GM10847 (cell line): ENCODE data around the gene FBXL7.

Experiments used
- POLR2A ChIP-seq: IDR thresholded peaks from 2 replicates; pipeline ENCODE4 v1.6.1; 2011; ENCODE audit not compliant: insufficient read length; ENCODE audit errors: extremely low read depth

The FBXL7 gene

DNA sequence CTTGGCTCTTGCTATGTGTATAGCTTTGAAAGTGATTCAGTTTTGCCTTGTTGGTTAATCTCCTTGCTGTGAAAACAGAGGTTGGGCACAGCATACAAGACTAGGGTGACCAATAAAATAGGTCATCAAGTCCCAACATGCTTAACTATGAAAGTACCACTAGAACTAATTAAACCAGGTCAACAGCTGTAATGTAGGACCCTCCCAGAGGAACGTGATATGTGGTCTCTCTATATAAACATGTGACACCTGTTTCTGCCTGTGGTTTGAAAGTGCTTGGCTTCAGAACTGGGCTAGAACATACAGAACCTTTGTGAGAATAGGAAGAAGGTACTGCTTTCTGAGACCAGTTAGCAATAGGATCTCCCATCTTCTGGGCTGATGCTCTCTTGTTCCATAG lies 297.1 kb downstream of the FBXL7 start:
- TF ChIP-seq POLR2A, result no peak

DNA sequence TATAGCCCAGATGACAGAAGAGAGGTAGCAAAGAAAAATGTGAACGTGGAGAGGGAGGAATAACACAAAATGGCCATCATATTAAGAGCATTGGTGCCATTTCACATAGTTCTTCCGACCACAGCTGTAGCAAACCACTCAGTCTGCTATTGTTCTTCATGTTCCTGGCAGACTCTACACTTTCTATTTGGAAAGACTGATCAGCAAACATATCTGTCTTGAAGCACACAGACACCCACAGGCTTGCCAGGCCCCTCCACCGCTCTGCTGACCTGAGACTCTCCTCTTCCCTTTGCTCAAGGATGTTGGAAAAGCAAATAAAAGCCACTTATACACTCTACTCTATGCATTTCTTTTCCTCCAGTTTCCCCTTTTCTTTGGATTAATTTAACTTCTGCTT lies 298.0 kb downstream of the FBXL7 start:
- no peak for TF ChIP-seq POLR2A

DNA sequence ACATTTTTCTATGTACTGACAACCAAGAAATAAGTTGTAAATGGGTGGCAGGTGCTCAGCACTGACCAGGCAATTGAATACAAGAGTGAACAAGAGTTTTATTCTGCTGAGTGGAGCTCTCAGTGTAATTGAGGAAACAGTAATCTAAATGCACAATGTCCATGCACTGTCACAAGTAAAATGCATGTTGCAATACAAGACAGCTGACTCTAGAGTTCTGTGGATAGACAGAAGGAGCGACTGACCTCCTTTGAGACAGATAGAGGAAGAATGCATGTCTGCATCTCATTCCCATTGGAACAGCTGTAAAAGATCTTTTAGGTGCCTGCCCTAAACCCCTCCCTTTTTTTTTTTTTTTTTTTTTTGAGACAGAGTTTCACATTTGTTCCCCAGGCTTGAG lies 299.0 kb downstream of the FBXL7 start:
- no peak for TF ChIP-seq POLR2A

DNA sequence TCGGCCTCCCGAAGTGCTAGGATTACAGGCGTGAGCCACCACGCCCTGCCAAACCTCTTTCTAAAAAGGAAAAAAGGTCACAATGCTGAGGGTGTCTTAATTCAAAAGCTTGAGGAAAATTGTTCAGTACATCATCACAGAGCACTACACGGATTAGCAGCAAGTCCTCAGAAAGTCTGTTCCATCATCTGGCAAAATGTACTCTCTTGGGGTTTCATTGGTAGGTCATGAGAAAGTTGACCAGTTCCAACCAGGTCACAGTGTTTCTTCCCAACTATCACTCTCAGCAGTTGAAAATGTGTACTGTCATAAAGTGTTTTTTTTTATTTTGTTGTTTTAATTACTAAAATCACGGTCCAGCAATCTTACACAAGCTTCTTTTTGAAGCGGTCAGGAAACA lies 299.6 kb downstream of the FBXL7 start:
- no peak for TF ChIP-seq POLR2A

DNA sequence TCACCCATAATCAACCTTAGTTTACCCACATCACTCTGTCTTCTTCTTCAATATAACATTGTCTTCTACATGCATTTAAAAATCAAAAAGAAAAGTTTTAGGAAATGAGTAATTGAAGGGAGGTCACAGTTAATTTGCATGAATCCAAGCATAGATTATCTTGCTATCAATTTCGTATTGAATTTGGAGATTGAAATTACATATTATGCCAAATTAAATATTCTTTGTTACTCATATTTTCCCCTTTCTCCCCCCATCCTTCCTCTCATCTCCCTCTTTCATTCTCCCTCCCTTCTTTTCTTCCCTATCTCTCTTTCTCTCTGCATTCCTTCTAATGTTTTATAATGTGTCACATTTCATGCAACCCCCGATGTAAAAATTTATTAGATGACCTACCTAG lies 303.3 kb downstream of the FBXL7 start:
- TF ChIP-seq POLR2A, result no peak

DNA sequence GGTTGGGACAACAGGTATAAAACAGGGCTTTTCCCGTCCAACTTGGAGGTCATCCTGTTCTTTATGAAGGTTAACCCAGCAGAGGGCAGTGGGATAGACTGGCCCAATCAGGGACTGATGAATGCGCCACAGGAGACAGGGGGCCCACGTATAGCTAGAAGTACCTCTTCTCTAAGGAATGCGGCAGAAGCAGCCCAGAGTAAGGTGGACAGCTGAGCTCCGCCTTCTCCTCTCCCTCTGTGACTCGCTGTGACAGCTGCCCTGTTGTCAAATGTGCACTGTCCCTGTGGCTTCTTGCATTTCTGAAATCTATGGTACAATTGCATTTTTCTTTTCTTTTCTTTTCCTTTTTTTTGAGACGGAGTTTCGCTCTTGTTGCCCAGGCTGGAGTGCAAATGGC lies 306.6 kb downstream of the FBXL7 start:
- TF ChIP-seq POLR2A, result no peak

DNA sequence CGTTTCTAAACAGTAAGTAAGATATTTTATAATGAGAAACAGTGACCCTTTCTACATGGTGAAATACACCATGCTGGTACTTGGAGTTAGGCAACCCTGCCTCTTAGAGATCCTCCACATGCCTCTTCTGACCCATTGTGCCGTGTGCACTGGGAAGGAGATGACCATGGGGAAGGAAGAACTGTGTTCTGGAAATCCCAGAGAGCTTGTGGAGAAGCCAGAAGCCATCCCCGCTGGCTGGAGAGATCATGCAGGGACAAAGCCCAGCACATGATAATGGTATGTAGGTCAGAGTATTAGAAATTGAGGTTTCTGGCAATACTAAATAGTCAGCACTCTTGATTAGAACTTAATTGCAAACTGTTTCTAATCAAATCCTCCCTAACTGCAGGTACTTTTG lies 307.3 kb downstream of the FBXL7 start:
- no peak for TF ChIP-seq POLR2A

DNA sequence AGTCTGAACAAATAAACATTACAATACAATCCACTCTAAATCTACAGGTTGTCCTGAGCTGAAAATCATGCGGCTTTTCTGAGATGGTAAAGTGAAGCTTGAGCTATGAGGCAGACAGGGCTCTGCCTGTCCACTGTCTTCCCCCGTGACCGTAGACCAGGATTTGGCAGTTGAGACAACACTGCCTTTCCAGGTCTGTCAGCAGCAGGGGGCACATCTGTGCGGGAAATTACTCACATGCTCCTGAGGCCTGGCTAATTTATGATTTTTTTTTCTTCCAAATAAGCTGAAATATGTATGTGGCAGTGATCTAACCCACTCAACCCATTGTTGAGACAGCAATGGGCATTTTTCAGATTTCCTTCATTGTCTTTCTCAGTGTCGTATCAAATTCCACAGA lies 307.9 kb downstream of the FBXL7 start:
- no peak for TF ChIP-seq POLR2A

DNA sequence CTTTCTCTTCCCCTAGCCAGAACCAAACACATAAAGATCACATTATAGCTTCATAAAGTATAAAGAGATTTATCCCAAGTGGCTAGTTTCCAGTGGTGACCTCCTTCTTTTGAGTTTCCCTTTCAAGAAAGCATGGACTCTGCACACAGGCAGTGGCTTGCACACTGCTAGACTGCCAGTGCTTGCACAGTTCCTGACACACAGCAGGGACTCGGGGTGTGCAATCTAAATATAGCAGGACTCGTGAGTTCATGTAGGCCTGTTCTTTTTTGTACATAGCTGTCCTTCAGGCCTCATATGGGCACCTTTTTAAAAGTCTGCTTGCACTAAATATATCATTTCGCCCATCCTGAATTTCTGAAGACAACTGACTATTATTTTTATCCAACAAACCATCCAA lies 308.6 kb downstream of the FBXL7 start:
- no peak for TF ChIP-seq POLR2A

DNA sequence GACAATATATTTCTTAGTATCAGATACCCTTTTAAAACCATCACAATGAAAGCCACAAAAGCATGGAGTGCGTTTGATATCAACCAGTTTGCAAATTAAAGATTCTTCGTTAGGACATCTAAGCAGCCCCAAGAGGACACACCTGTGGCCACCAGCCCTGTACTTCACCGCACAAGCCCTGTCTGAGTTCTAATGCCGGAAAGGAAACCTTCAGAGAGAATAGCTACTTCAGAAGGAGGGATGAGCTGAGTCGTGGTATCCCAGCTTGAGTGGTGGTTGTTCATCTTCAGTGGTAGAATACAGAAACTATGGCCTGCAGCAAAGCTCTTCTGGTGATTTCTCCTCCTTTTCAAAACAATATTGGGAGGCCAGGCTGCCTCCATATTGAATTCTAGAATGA lies 319.6 kb downstream of the FBXL7 start:
- TF ChIP-seq POLR2A, result no peak

DNA sequence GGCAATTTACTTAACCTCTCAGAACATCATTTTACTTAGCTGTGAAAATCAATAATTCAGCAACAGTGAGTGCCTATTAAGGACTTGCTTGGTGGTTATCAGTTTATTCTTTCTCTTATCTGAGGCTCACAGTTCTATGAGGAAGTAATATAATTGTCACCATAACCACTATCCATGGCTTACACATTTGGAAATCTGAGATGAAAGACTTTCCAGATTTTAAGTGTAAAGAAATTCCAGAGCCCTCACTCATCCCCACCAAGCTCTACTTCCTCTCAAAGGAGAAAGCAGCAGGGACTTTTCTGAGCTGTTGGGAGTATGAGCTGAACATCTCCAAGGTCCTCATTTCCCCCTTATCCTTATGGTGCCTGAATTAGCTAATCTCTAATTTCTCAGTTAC lies 321.5 kb downstream of the FBXL7 start:
- TF ChIP-seq POLR2A, result no peak

DNA sequence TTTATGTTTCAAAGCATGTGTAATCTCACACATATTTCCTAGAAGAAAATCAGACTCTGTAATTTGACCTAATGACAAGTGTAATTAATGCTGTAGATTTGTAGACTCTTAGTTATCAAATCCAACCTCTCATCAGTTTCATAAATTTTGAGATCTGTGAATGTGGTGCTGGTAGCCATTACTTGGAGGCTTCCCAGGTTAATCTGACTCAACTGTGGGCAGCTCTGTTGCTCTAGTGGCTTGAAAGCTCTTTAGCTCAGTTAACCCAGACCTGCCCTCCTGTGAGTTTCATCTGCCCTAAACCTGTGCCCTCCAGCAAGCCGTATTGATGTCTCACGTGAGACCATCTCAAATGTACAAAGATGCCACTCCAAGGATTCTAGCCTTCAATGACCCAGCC lies 323.4 kb downstream of the FBXL7 start:
- no peak for TF ChIP-seq POLR2A

DNA sequence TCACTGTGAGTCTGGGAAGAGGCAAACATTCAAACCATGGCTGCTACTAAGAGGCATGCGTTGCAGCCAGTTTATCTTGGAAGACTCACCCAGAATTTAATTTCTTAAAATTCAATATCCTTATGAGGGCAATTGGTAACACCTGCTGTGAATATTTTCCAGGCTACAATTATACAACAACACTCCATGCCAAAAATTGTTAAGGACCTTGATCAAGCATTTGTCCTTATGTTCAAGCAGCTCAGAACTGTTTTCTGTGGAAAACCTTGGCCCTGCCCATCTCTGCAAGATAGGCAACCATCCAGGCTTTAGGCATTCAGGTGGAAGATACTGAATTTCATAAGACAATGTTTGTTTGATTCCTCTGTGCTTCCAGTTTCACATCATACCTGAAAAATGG lies 327.8 kb downstream of the FBXL7 start:
- TF ChIP-seq POLR2A, result no peak

DNA sequence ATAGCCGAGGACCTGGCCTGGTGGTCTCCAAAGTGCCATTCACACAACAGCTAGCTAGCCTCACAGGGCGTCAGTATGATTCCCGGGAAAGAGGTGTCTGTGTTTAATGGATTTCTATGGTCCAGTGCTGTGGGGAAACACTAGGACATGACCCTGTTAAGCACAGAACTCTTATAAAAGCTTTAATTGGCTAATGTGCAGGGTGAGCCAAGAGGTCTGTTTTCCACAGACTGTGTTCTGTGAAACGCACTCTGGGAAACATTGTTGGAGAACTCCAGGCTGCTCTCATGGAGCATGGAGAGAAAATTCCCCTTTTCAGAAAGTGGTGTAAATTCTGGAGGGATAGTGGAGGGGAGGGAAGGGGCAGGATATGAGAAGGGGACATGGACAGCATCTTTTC lies 331.4 kb downstream of the FBXL7 start:
- TF ChIP-seq POLR2A, result no peak

DNA sequence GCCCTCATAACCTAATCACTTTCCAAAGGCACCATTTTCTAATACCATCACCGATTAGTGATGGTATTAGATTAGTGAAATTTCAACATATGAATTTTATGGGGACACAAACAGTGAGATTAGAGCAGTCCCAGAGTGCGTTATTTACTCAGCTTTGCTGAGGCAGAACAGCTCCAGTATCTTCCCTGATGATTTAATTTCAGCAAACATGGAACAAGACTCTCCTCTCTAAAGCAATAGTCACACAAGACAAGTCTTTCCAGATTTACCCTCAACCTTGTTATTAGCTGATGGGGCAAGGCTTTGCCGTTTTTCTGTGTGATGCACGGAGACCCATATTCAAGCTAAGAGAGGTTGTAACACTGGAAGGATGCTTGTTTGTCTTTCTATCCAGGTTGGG lies 333.4 kb downstream of the FBXL7 start:
- TF ChIP-seq POLR2A, result no peak

DNA sequence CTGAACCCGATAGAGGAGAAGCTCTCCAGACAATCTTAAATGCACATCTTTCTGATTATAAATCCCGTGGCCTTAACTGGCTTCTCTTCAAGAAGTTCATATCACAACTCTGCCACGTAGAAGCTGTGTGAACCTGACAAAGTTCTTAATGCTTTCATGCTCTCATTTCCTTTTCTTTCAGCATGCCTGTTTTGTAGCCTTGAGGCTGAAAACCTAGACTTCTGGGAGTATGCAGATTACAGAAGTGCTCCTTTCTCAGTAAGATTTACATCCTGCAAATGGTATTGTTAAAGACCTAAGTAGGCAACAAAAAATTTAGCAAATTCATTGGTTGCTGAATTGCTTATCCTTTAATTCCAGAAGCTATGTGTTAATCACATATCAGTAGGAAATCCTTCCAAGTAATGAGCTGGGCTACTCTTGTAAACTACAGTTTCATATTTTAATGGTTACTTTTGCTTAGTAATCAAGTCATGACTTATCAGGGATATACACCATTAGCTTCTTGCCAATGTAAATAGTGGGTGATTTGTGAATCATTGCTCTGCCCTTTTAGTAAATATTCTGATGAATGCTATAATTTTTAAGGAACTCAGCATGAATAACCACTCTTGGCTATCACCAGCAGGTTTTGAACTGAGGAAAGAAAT lies 334.7 kb downstream of the FBXL7 start:
- TF ChIP-seq POLR2A, result no peak

DNA sequence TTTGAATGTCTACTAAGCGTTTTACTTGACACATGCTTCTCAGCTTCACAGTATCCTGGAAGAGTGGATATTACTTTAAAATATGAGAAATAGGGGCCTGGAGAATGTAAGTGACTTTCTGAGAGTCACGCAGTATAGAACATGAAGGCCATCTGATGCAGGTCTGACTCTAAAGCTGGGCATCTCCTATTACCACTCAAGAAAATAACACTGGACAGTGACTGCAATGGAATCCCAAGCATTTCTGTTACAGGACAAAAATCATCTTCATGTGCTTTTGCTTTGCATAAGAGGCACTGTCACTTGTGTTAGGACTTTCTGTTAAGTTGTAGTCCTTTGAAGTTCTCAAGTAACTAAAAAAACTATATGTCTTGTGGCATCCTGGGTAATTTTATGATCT lies 335.5 kb downstream of the FBXL7 start:
- no peak for TF ChIP-seq POLR2A
